Natural killer cell (primary cell): Measurements from ENCODE around the gene SLC35E1. TPM values are rescaled to one million over a fixed set of nuclear protein-coding genes. Genes with fewer than 3 reads are reported as not detected.

Source experiments
- ATAC-seq, 3 donors: fragments of 150-1000 bp in 2 of 3; fragments of 200-7000 bp in 1 of 3; cut with Tn5 transposase; 1 replicate in 1 of 3; 2 replicates in 2 of 3; pipeline ENCODE4 v1.10.0; 2021; ENCODE audit warnings: mild to moderate bottlenecking in 2 of 3, moderate library complexity in 2 of 3
- DNase-seq, 2 donors: peaks; one replicate each; pipeline versions ENCODE4 v3.0.0 to v3.0.0-alpha.2; 2013 to 2021; ENCODE audit warnings: mixed read lengths in 1 of 2
- H3K27ac ChIP-seq: one replicate; pipeline ENCODE4 v1.5.1; 2013; ENCODE audit warnings: mild to moderate bottlenecking, low read length
- H3K27me3 ChIP-seq: one replicate; pipeline ENCODE4 v1.6.1; 2013; ENCODE audit warnings: low read length; ENCODE audit not compliant: control insufficient read depth, insufficient read depth
- H3K36me3 ChIP-seq: one replicate; pipeline ENCODE4 v1.6.1; 2013; ENCODE audit warnings: low read length; ENCODE audit not compliant: control insufficient read depth, insufficient read depth
- H3K4me1 ChIP-seq: one replicate; pipeline ENCODE4 v1.6.1; 2013; ENCODE audit warnings: low read length; ENCODE audit not compliant: control insufficient read depth, insufficient read depth
- H3K4me3 ChIP-seq: one replicate; pipeline ENCODE4 v1.5.1; 2013; ENCODE audit warnings: low read length
- H3K9me3 ChIP-seq: one replicate; pipeline ENCODE4 v1.6.1; 2013; ENCODE audit warnings: low read length; ENCODE audit not compliant: control insufficient read depth, insufficient read depth
- H3K27ac Mint-ChIP-seq, 2 donors: one replicate each; pipeline ENCODE4 v1.8.0; 2022; ENCODE audit warnings: mild to moderate bottlenecking in 2 of 2, mixed read lengths in 2 of 2, moderate library complexity in 1 of 2
- H3K27me3 Mint-ChIP-seq, 2 donors: one replicate each; pipeline ENCODE4 v1.8.0; 2022; ENCODE audit warnings: low read depth in 2 of 2, mixed read lengths in 2 of 2
- H3K36me3 Mint-ChIP-seq: one replicate; pipeline ENCODE4 v1.8.0; 2022; ENCODE audit warnings: mixed read lengths
- H3K4me1 Mint-ChIP-seq, 2 donors: one replicate each; pipeline ENCODE4 v1.8.0; 2022; ENCODE audit warnings: mixed read lengths in 2 of 2
- H3K4me3 Mint-ChIP-seq: one replicate; pipeline ENCODE4 v1.8.0; 2022; ENCODE audit warnings: mild to moderate bottlenecking, moderate library complexity, mixed read lengths
- H3K9me3 Mint-ChIP-seq, 2 donors: one replicate each; pipeline ENCODE4 v1.8.0; 2022; ENCODE audit warnings: mixed read lengths in 2 of 2
- WGBS: methylation state at CpG from one replicate; pipeline ENCODE4 v1.1.7; 2013; ENCODE audit warnings: missing lambda C conversion rate; ENCODE audit not compliant: insufficient coverage; 5-methylcytosine and 5-hydroxymethylcytosine counted together
- intact Hi-C: fragments of 100-400 bp; cut with micrococcal nuclease; formaldehyde crosslinking; loops from one replicate; pipeline ENCODE4 v1.14.2; 2022
- total RNA-seq, 4 donors: library from RNA; stranded (reverse); fragments of 120-200 nt in 1 of 4; gene quantifications; one replicate each; pipeline versions ENCODE4 v1.2.3 to v1.2.4, GENCODE V29; 2013 to 2022
- TF ChIP-seq, protein P1 (sequence below): fragments of 200-600 bp; IDR thresholded peaks from one replicate; pipeline ENCODE4 v1.8.0; 2022; ENCODE audit warnings: antibody characterized with exemption

SLC35E1 gene
- total RNA-seq, 3 donors from 2014 or later (not counting 1 experiment from before 2014, with no cell fraction given) = 53.2 to 55.5 (median 54.2) TPM

DNA sequence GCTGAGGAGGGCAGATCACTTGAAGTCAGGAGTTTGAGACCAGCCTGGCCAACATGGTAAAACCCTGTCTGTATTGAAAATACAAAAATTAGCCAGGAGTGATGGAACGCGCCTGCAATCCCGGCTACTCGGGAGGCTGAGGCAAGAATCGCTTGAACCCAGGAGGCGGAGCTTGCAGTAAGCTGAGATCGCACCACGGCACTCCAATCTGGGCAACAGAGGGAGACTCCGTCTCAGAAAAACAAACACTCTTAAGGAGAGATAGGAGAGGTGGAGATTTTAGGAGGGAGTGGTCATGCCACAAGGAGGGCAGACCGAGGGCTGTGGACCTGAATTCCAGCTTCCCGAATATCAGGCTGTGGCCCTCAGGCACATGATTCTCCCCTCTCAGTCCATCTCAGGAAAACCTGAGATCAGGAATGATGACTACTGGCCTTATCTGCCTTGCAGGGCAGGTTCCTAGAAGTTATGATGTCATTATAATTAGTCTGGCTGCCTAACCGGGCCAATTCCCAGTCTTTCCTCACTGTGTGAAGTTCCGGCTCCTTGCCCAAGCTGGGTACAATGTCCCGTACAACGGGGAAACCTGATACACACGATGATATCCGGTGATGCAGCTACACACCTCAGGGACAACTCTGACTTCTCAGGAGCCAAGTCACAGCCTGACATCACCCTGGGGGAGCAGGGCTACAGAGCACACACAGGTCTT, 2.5 kb downstream of the SLC35E1 start:
- H3K27me3 Mint-ChIP-seq = no peaks in the 10 kb centered on the region
- H3K9me3 ChIP-seq = no peaks in the 10 kb centered on the region
- H3K4me3 Mint-ChIP-seq = peak overlapping the region; percentile 55
- TF ChIP-seq, protein P1, sequence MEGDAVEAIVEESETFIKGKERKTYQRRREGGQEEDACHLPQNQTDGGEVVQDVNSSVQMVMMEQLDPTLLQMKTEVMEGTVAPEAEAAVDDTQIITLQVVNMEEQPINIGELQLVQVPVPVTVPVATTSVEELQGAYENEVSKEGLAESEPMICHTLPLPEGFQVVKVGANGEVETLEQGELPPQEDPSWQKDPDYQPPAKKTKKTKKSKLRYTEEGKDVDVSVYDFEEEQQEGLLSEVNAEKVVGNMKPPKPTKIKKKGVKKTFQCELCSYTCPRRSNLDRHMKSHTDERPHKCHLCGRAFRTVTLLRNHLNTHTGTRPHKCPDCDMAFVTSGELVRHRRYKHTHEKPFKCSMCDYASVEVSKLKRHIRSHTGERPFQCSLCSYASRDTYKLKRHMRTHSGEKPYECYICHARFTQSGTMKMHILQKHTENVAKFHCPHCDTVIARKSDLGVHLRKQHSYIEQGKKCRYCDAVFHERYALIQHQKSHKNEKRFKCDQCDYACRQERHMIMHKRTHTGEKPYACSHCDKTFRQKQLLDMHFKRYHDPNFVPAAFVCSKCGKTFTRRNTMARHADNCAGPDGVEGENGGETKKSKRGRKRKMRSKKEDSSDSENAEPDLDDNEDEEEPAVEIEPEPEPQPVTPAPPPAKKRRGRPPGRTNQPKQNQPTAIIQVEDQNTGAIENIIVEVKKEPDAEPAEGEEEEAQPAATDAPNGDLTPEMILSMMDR = no peak
- peaks cover 35 to 36% of the 10 kb centered on the region in 2 donors for H3K4me1 Mint-ChIP-seq
- DNase-seq (no peak), ATAC-seq (no peak)
- H3K9me3 Mint-ChIP-seq = no peaks in the 10 kb centered on the region
- H3K36me3 Mint-ChIP-seq = peaks cover 8% of the 10 kb centered on the region
- intact Hi-C loops = loop anchor here (5.0 kb wide), 1 partner anchor 132 kb away; no protein-coding TSS in a partner anchor
- H3K36me3 ChIP-seq = peaks cover 18% of the 10 kb centered on the region
- H3K27ac ChIP-seq = no peak overlapping the region
- H3K4me3 ChIP-seq = no peak overlapping the region
- H3K27me3 ChIP-seq = no peaks in the 10 kb centered on the region
- peaks cover 54% of the 10 kb centered on the region for H3K4me1 ChIP-seq
- no peak overlapping the region for H3K27ac Mint-ChIP-seq
- WGBS = 98% methylated on average over 17 of the region's 17 CpGs

GRCh38 chr19:16566702-16567101, 5.5 kb downstream of the SLC35E1 start:
- DNase-seq = no peak
- Histone ChIP-seq H3K27me3 (no peaks in the 10 kb centered on the region), H3K27ac (peak overlapping the region; percentile 52), H3K9me3 (no peaks in the 10 kb centered on the region), H3K36me3 (peaks cover 32% of the 10 kb centered on the region), H3K4me1 (peaks cover 33% of the 10 kb centered on the region), H3K4me3 (no peak overlapping the region)
- Mint-ChIP-seq H3K36me3 (peaks cover 8% of the 10 kb centered on the region), H3K4me3 (peak overlapping the region; percentile 95), H3K9me3 (no peaks in the 10 kb centered on the region), H3K4me1 (peaks cover 10 to 14% of the 10 kb centered on the region in 2 donors), H3K27me3 (no peaks in the 10 kb centered on the region), H3K27ac (peak overlapping the region; percentile 97 to 98)
- intact Hi-C loops = loop anchor here (2.0 to 5.0 kb wide), 2 partner anchors 18 to 129 kb away; no protein-coding TSS in a partner anchor
- WGBS = 94% methylated on average over 2 of the region's 5 CpGs
- TF ChIP-seq, protein P1 = no peak
- ATAC-seq = no peak

DNA sequence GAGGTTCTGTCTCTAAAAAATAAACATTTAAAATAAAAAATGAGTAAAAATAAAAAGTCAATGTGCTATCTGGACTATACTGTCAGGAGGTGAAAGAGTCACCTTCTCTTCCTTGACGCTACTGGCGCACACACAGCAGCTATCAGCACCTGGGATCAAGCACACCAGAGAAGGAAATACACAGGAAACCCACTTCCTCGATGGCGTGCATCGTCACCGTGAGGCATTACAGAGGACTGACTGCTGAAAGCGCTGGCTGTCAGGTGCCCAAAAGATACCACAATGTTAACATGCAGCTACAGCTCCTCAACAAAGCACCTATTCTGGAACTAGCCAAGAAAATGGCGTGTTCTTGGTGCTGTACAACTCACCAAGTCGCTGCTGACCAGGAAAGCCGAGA, 6.1 kb downstream of the SLC35E1 start:
- Mint-ChIP-seq H3K27ac (peak overlapping the region; percentile 97 to 98), H3K9me3 (no peaks in the 10 kb centered on the region), H3K27me3 (no peaks in the 10 kb centered on the region), H3K36me3 (peaks cover 8% of the 10 kb centered on the region), H3K4me3 (peak overlapping the region; percentile 95), H3K4me1 (peaks cover 9 to 10% of the 10 kb centered on the region in 2 donors)
- TF ChIP-seq, protein P1 = no peak
- peaks cover 27% of the 10 kb centered on the region for H3K4me1 ChIP-seq
- H3K36me3 ChIP-seq = peaks cover 36% of the 10 kb centered on the region
- no peak overlapping the region for H3K4me3 ChIP-seq
- peak overlapping the region; percentile 52 for H3K27ac ChIP-seq
- peak; percentile 57 to 96 for DNase-seq
- H3K9me3 ChIP-seq = no peaks in the 10 kb centered on the region
- ATAC-seq = peak; percentile 96 to 98 (median 97)
- WGBS = 2% methylated on average over 10 of the region's 10 CpGs
- intact Hi-C loops = loop anchor here (2.0 to 5.0 kb wide), 2 partner anchors 19 to 129 kb away; no protein-coding TSS in a partner anchor
- H3K27me3 ChIP-seq = no peaks in the 10 kb centered on the region
